Body of pancreas (tissue), 4 donors: ENCODE data around the gene TRNP1. TPM values are rescaled to one million over a fixed set of nuclear protein-coding genes. Genes with fewer than 3 reads are reported as not detected.

Experiments
- ATAC-seq: fragments of 150-250 bp; one replicate; pipeline ENCODE4 v1.9.1; 2016
- DNase-seq, 4 donors: peaks; one replicate each; pipeline ENCODE4 v3.0.0-alpha.2; 2019
- H3K27ac ChIP-seq, 4 donors: fragments of 200-600 bp; sonication (generic); 1 replicate in 3 of 4; 2 replicates in 1 of 4; pipeline versions ENCODE4 v1.5.1 to v1.6.1; 2016 to 2019; ENCODE audit warnings: mild to moderate bottlenecking in 1 of 4, mixed read lengths in 1 of 4, moderate library complexity in 1 of 4
- H3K27me3 ChIP-seq, 2 donors: fragments of 200-600 bp; sonication (generic); one replicate each; pipeline ENCODE4 v1.6.0; 2016; ENCODE audit warnings: mild to moderate bottlenecking in 1 of 2
- H3K36me3 ChIP-seq, 2 donors: fragments of 200-600 bp; sonication (generic); replicated peaks in 1 of 2; 2 replicates each; pipeline ENCODE4 v1.5.1; 2016; ENCODE audit warnings: low read depth in 2 of 2; ENCODE audit not compliant: insufficient read depth in 1 of 2
- H3K4me1 ChIP-seq: fragments of 200-600 bp; sonication (generic); one replicate; pipeline ENCODE4 v1.6.0; 2016
- H3K4me3 ChIP-seq, 2 donors: fragments of 200-600 bp; sonication (generic); 1 replicate in 1 of 2; 2 replicates in 1 of 2; pipeline ENCODE4 v1.5.1; 2016 to 2019
- H3K9me3 ChIP-seq, 3 donors: fragments of 200-600 bp; sonication (generic); 1 replicate in 2 of 3; 2 replicates in 1 of 3; pipeline ENCODE4 v1.5.1; 2016
- CTCF ChIP-seq, 7 experiments: fragments of 450-650 bp in 4 of 7; fragments of 200-600 bp in 3 of 7; sonication (generic) in 3 of 7; IDR thresholded peaks; one replicate each; pipeline ENCODE4 v1.5.1; 2016 to 2019; ENCODE audit warnings: antibody characterized with exemption in 7 of 7
- POLR2A ChIP-seq, 3 donors: fragments of 450-650 bp; IDR thresholded peaks; one replicate each; pipeline ENCODE4 v1.6.1; 2016; ENCODE audit warnings: antibody characterized with exemption in 3 of 3, mild to moderate bottlenecking in 2 of 3
- WGBS, 2 donors: methylation state at CpG; one replicate each; pipeline ENCODE4 v1.1.5; 2017; 5-methylcytosine and 5-hydroxymethylcytosine counted together
- intact Hi-C: fragments of 100-400 bp; cut with DNase I; formaldehyde crosslinking; loops from one replicate; pipeline ENCODE4 v1.15.1; 2023
- total RNA-seq, 2 donors: library from RNA; depleted of rRNA; stranded (reverse); fragments of >200 nt; gene quantifications; one replicate each; pipeline ENCODE4 v1.1.0, GENCODE V29; 2016

The TRNP1 gene
- total RNA-seq, 2 donors from 2014 or later = 17.1 to 32.6 TPM

DNA sequence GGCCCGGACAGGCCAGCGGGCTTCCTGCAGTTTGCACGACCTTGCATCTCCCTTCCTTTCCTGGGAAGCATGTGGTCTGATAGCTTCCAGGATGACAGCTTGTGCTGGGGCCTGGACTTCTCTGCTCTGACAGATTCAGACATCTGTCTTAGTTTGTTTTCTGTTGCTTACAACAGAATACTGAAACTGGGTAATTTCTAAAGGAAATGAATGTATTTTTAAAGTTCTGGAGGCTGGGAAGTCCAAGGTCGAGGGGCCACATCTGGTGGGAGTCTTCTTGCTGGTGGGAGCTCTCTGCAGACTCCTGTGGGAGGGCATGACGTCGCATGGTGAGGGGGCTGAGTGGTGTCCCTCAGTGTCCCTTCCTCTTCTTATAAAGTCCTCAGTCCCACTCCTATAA lies 54.4 kb downstream of the TRNP1 start:
- DNase-seq (no peak), ATAC-seq (no peak)
- TF ChIP-seq POLR2A (IDR thresholded peaks at IDR 0.05) (no peak), CTCF (IDR thresholded peaks at IDR 0.05) (no peak)
- H3K9me3 ChIP-seq = no peaks in the 10 kb centered on the region
- no peak overlapping the region for H3K27ac ChIP-seq
- H3K4me3 ChIP-seq = no peak overlapping the region
- intact Hi-C loops = loop anchor here (5.0 kb wide), 1 partner anchor 44 kb away; no protein-coding TSS in a partner anchor
- H3K4me1 ChIP-seq = peaks cover 8% of the 10 kb centered on the region
- WGBS, 2 donors = 56 to 76% methylated on average over 6 of the region's 6 CpGs
- H3K27me3 ChIP-seq = no peaks in the 10 kb centered on the region
- no peaks in the 10 kb centered on the region for H3K36me3 ChIP-seq

DNA sequence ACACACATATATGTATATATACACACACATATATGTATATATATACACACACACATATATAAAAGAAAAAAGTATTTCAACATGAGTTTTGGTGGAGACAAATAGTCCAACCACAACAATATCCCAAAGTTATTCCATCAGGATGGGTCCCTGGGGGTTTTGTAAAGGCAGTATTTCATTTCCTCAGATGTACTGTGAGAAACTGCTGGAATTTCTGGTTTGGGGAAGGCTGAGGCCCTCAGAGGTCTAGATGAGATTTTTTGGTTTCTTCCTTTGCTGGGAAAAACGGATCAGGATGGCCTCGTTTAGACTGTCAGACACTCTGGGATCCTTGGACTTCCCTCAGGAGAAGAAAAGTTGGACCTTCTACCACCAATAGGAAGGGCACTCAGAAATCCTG lies 55.6 kb downstream of the TRNP1 start:
- ATAC-seq = no peak
- TF ChIP-seq CTCF (IDR thresholded peaks at IDR 0.05) (no peak), POLR2A (IDR thresholded peaks at IDR 0.05) (no peak)
- peaks cover 8% of the 10 kb centered on the region for H3K4me1 ChIP-seq

GRCh38 chr1:27049607-27050006 lies 56.1 kb downstream of the TRNP1 start:
- Histone ChIP-seq H3K4me3 (no peak overlapping the region), H3K27me3 (no peaks in the 10 kb centered on the region), H3K9me3 (no peaks in the 10 kb centered on the region), H3K27ac (no peak overlapping the region), H3K4me1 (peaks cover 6% of the 10 kb centered on the region), H3K36me3 (no peaks in the 10 kb centered on the region)
- DNase-seq (no peak), ATAC-seq (no peak)
- no peak for TF ChIP-seq CTCF (IDR thresholded peaks at IDR 0.05)
- TF ChIP-seq POLR2A (IDR thresholded peaks at IDR 0.05) = no peak
- 44 to 49% methylated on average over 3 of the region's 3 CpGs for WGBS, 2 donors
- intact Hi-C loops = loop anchor here (5.0 kb wide), 1 partner anchor 43 kb away; no protein-coding TSS in a partner anchor

More for the DNA sequence above, 55.6 kb downstream of the TRNP1 start:
- Histone ChIP-seq H3K27me3 (no peaks in the 10 kb centered on the region), H3K36me3 (no peaks in the 10 kb centered on the region), H3K4me3 (no peak overlapping the region), H3K27ac (no peak overlapping the region), H3K9me3 (no peaks in the 10 kb centered on the region)
- WGBS, 2 donors = 39 to 61% methylated on average over 2 of the region's 2 CpGs
- DNase-seq = no peak
- intact Hi-C loops = loop anchor here (5.0 kb wide), 1 partner anchor 43 kb away; no protein-coding TSS in a partner anchor

Other genes starting within 250 kb of the TRNP1 start
- 10 to 100 TPM; 10.9 to 14.2 TPM for gene PIGV, start 205.7 kb upstream of the TRNP1 start, total RNA-seq
- gene ZDHHC18, start 167.0 kb upstream of the TRNP1 start, total RNA-seq = 1 to 10 TPM; 4.6 to 5.7 TPM
- gene SFN, start 130.5 kb upstream of the TRNP1 start, total RNA-seq = 1 to 10 TPM in 1 of 2 donors, under 1 TPM in 1; 0.66 to 1.6 TPM
- 10 to 100 TPM in 1 of 2 donors, 1 to 10 TPM in 1; 8.8 to 21.4 TPM for gene GPN2, start 103.4 kb upstream of the TRNP1 start, total RNA-seq
- 10 to 100 TPM in 1 of 2 donors, 1 to 10 TPM in 1; 4.9 to 19.4 TPM for gene GPATCH3, start 93.2 kb upstream of the TRNP1 start, total RNA-seq
- 10 to 100 TPM; 19.8 to 34.8 TPM for gene NR0B2, start 79.7 kb upstream of the TRNP1 start, total RNA-seq
- gene NUDC, start 71.9 kb upstream of the TRNP1 start, total RNA-seq = 10 to 100 TPM; 31.3 to 33.2 TPM
- 10 to 100 TPM; 13.8 to 18.7 TPM for gene KDF1, start 33.2 kb upstream of the TRNP1 start, total RNA-seq
- 1 to 10 TPM; 2.6 to 3.9 TPM for gene TENT5B, start 19.2 kb downstream of the TRNP1 start, total RNA-seq
- 1 to 10 TPM; 6.9 to 7.8 TPM for gene SLC9A1, start 161.4 kb downstream of the TRNP1 start, total RNA-seq
- gene WDTC1, start 240.9 kb downstream of the TRNP1 start, total RNA-seq = 10 to 100 TPM; 22.7 to 28.3 TPM